Astrocyte of the cerebellum (primary cell): ENCODE measurements around the gene AIMP1.

Source experiments
- DNase-seq: peaks from one replicate; pipeline ENCODE4 v3.0.0-alpha.2; 2011; ENCODE audit warnings: low read depth
- H3K4me3 ChIP-seq: 2 replicates; pipeline ENCODE4 v1.5.1; 2011; ENCODE audit warnings: mild to moderate bottlenecking, low read depth, low read length, moderate library complexity
- in situ Hi-C: cut with HindIII; loops from 2 replicates; pipeline ENCODE4 v1.10.0; 2017; ENCODE audit warnings: low sequenced_read_pairs
- TF ChIP-seq, protein P1 (sequence below): IDR thresholded peaks from 2 replicates; pipeline ENCODE4 v1.5.1; 2012; ENCODE audit warnings: low read length, low read depth, moderate library complexity, mild to moderate bottlenecking; ENCODE audit errors: missing control alignments

AIMP1 gene

DNA sequence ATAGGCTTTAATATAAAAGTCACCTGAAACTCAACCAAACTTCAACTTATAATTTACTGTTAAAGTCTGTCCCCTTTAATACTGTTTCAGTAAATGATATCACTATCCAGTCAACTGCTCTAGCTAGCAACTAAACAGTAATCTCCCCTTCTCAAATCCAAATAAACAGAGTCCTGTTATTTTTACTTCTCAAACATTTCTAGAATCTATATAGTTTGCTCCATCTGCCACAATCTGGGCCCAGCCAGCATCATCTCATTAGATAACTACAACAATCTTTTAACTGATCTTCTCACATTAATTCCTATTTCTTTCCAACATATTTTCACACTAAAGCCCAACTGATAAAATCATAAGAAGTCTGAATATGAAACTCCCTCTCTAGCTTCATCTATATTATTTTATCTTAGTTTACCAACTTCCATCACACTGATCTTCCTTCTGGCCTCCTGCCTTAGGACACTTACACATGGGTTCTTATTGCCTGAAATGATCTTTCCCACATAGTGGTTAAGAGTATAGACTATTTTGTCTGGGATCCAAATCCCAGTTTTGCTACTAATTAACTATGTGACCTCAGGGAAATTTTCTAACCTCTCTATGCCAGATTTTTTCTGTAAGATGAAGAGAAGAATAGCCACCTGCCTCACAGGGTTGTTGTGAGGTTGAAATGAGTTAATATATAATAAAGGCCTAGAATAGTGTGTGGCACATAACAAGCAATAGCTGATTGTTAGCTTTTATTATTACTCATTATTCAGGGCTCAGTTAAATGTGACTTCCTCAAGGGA lies 18.9 kb upstream of the AIMP1 start:
- in situ Hi-C loops, result no loop called here
- H3K4me3 ChIP-seq, result no peak overlapping the region
- TF ChIP-seq, protein P1, sequence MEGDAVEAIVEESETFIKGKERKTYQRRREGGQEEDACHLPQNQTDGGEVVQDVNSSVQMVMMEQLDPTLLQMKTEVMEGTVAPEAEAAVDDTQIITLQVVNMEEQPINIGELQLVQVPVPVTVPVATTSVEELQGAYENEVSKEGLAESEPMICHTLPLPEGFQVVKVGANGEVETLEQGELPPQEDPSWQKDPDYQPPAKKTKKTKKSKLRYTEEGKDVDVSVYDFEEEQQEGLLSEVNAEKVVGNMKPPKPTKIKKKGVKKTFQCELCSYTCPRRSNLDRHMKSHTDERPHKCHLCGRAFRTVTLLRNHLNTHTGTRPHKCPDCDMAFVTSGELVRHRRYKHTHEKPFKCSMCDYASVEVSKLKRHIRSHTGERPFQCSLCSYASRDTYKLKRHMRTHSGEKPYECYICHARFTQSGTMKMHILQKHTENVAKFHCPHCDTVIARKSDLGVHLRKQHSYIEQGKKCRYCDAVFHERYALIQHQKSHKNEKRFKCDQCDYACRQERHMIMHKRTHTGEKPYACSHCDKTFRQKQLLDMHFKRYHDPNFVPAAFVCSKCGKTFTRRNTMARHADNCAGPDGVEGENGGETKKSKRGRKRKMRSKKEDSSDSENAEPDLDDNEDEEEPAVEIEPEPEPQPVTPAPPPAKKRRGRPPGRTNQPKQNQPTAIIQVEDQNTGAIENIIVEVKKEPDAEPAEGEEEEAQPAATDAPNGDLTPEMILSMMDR, result no peak
- DNase-seq, result no peak

DNA sequence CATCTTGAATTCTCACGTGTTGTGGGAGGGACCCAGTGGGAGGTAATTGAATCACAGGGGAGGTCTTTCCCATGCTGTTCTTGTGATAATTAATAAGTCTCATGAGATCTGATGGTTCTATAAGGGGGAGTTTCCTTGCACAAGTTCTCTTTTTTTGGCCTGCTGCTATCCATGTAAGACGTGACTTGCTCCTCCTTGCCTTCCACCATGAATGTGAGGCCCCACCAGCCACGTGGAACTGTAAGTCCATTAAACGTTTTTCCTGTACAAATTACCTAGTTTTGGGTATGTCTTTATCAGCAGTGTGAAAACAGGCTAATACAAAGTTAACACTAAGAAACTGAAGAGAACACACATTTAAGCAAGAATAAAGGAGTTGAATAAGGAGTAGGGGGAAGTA lies 16.4 kb upstream of the AIMP1 start:
- in situ Hi-C loops, result no loop called here
- H3K4me3 ChIP-seq, result no peak overlapping the region
- TF ChIP-seq, protein P1, result no peak
- no peak for DNase-seq

DNA sequence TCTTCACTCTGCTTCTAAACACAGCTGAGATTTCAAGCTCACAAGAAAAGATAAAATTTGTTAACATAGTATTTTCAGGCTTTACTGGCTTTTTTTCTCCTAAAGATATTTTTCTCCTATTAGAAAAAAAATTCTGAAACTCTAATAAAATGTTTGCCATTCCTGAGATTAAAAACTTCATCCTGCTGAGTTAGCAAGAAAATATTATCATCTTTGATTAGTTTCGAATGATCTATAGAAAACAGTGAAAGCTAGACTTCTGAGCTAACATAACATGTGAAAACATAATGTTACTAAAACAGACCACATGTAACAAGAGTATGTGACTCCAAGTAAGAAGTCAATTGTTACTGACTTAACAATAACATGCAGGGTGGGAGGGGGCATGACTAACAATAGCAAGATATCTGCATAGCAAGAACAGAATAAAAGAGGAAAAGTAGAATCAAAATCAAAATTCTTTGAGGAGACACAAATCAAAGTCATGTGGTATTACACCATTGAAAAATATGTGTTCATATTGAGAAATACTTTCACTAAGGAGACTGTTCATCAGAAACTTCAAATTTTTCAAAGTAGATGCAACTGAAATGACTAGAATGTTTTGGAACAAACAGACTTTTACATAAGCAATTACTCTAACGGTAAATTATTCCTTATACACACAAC lies 14.8 kb upstream of the AIMP1 start:
- in situ Hi-C loops, result no loop called here
- H3K4me3 ChIP-seq, result no peak overlapping the region
- DNase-seq, result no peak
- TF ChIP-seq, protein P1, result no peak

DNA sequence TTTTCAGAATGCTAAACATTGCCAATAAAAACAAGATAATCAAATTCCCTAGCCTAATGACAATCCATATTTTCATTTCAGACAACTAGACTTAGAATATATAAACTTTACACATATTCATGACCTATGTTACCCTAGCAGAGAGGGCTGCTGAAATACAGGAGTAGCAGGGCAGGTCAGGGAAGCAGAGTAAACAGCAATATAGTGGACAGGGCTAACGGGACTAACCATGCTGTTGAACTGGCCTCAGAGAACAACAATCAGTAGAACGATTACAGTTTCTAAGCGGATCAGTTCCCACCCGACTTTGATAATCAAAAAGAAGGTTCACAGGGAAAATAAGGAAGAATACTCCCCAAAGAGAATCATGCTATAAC lies 14.3 kb upstream of the AIMP1 start:
- no peak for DNase-seq
- in situ Hi-C loops, result no loop called here
- no peak overlapping the region for H3K4me3 ChIP-seq
- TF ChIP-seq, protein P1, result no peak

DNA sequence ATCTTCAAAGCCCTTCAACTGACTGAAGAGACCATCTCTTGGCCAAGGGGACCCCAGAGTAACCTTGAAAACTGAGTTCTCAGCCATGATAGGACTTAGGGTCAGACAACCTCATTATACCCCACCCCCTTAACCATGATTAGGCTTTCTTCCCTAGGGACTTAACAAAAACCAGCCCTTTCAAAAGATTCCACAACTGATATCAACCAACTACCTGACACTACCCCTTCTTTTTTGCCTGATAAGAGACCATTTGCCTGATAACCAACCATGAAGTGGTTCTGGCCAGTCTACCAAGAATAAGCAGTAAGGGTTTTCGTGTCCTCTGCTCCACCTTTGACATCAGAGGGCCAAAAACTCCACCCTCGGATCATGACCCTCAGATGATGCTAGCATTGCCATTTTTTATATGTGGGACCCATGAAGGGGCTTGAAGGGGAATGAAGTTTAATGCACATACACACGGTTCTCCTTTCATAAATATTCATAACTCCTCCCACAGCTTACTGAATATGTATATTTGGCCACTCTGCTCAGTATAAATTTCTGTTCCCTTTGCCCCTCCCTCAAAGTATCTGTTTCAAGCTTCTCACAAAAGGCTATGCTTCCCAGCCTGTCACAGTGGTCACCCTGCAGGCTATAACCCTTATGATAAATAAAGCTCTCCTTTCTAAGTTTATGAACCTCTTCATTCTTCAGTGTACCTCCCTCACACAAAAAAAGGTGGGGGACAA lies 12.6 kb upstream of the AIMP1 start:
- TF ChIP-seq, protein P1, result no peak
- DNase-seq, result no peak
- in situ Hi-C loops, result no loop called here
- no peak overlapping the region for H3K4me3 ChIP-seq

DNA sequence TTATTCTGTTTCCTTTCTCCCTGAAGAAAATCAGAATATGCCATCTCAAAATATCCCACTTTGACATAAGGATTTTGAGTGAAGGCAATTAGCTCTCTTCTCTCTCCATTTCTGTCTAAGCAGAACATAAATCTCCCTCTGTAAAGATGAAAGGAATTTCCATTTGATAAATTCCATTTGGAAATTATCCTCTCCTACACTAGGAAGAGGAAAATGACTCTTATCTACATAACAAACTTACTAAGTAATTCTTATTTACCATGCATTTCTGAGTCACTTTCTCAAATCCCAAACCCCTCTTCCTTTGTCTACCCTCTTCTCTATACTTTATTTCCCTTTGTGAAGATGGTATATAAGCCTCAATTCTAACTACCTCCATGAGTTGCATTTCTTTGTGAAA lies 11.7 kb upstream of the AIMP1 start:
- DNase-seq, result no peak
- TF ChIP-seq, protein P1, result no peak
- H3K4me3 ChIP-seq, result no peak overlapping the region
- in situ Hi-C loops, result no loop called here
